Measurements from ENCODE around the gene GOLGA3.

GRCh38 chr12:132766380-132767085 lies 62.1 kb downstream of the GOLGA3 start:
- TF ChIP-seq ZNF384 (IDR thresholded peaks at IDR 0.05) (no peak), SP1 (IDR thresholded peaks at IDR 0.05) (no peak), PKNOX1 (IDR thresholded peaks at IDR 0.05) (no peak), ELF4 (IDR thresholded peaks at IDR 0.05) (no peak), SUZ12 (IDR thresholded peaks at IDR 0.05) (no peak), BHLHE40 (IDR thresholded peaks at IDR 0.05; ENCODE audit: borderline replicate concordance) (no peak), FOXK2 (IDR thresholded peaks at IDR 0.05) (no peak), FOXM1 (IDR thresholded peaks at IDR 0.05; ENCODE audit: borderline replicate concordance) (no peak), HDGF (IDR thresholded peaks at IDR 0.05; ENCODE audit: borderline replicate concordance) (no peak)

All from HEK293T (cell line).